ENCODE measurements around the gene TRIM16.
"Not testable (repeated sequence)": the region's sequence is repeated elsewhere in the genome, so short reads cannot be mapped to it uniquely, and the experiment has no call there.

TRIM16 gene

DNA sequence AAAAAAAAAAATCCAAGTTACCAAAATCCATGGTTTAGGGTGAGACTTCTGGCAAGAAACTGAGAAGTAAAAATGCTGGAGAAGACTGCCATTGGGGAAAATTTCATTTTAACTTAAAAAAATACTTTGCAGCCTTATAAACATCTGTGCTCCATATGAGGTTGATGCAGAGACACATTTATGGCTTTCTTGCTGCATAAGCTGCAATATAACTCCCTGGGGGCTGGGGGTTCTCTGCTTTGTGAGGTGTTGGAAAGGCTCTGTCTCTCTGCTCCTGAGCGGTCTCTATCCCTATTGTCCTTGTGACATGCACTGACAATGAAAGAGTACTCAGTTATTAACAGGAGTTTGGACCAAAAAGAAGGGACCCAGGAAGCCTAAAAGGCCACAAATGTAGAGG lies 71.0 kb downstream of the TRIM16 start:
- DNase-seq: not testable (repeated sequence)

DNA sequence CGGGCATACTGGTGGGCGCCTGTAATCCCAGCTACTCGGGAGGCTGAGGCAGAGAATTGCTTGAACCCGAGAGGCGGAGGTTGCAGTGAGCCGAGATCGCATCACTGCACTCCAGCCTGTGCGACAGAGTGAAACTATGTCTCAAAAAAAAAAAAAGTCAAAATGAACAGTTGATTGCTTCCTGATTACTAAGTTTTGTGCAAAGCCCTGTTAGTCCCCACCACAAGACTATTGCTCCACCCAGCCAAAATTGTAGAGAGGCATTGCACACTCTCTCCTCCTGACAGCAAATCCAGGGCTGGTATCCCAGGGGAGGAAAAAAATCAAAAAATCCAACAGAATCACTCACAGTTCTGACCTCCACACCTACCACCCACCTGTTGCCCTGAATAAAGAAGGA lies 91.2 kb downstream of the TRIM16 start:
- DNase-seq: not testable (repeated sequence)

DNA sequence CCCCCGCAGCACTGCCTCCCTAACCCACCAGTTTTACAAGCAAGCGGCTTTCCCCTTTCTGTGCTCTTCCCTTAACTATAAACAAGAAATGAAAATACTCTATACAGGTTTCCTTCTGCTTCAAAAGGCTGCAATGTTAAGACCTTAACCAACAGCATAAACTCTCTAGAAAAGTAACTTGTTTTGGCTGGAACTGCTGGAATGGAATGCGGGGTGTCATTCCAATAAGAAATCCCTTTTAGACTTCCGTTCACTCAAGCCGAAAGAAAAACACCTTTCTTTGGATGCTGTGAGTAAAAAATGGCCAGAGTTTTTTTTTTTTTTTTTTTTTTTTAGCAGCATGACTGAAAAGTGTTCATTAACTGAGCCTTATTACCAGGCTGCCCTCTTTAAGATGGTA lies 92.1 kb downstream of the TRIM16 start:
- DNase-seq: not testable (repeated sequence)

DNA sequence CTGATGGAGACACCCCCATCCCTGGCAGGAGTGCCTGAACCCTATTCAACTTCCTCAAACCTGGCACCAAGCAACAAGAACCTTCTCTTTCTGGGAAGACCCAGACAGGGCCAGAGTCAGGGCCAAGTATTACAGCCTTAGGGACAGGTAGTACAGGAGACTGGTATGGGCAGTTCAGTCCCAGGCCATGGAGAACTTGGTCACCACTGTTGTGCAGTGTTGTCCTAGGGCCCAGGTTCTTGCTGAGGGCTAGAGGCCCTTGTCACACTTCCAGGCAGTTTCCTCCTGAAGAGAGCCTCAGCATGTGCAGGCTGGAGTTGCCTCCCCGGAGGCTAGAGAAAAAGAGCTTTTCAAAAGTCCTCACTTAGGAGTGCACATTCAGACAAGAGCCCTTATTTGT lies 93.3 kb downstream of the TRIM16 start:
- not testable (repeated sequence) for DNase-seq

DNA sequence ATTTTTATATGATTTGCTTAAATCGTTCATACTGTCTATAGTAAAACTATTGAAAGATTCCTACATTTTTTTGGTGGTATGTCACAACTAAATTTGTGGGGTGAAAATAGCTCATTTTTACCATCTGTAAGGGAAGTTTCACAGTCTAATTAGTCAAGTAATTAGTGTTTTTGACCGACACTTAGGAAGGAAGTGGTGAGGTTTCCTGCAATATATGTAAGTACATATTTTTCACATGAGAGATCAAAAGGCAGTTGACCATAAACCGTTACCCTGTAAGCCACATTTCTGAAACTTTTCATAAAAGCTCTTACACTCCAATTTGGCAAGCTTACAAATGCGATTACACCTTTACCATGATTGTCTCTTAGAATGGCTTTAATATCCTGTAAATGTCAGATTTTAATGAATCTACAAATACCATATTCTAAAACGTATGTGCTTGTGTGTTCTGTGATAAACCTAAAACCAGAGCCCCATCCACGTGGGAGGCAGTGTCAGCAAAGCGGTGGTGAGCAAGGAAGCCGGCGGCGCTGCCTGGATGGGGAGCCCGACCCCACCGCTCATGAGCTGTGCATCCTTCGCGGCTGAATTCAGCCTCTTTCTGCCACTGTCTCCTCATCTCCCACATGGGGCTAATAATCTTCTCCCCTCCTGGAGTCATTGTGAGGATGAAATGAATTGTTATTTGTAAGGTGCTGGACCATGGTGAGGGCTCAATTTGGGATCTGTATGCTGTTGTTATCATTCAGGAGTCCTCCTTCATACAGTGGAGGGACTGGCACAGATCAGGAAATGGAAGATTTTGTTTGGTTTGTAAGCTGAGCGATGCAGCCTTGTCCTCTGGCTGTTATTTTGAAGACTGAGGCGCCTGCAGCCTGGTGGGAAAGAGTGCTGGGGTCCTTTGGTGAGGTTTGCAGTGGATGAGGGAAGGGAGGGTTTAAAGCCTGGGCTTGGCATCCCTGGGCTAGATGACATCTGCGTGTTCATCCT lies 94.3 kb downstream of the TRIM16 start:
- not testable (repeated sequence) for DNase-seq

DNA sequence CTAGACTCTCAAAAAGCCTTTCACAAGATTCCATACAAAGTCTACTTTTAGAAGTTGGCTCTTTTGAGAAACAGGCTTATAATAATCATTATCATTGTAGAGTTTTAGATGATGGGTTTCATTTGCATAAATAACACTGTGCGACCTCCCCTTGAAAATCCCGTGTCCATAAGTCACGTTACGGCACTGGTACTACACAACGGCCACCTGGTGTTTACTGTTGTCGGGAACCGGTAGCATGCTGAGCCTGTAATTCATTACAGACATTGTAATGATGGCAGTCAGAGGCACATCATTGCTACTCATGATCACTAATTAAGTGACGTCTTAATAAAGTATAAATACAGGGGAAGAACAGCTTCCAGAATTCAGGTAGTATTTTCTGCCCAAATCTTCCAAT lies 96.1 kb downstream of the TRIM16 start:
- not testable (repeated sequence) for DNase-seq

DNA sequence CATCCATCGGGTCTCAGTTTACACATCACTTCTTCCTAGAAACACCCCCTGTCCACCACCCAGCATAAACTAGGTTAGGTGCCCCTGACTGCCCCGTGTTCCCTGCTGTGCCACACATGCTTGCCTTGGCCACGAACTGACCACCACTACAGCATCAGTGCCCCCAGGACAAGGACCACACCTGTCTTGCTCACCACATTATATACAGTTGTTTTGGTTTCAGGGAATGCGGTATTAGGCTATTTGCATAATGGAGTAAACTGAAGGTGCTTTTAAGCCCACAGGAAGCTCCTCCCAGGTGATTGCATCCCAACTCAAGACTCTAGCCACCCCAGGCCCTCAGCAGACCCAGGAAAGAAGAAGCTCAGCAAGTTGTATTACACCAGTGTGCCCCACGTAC lies 100.8 kb downstream of the TRIM16 start:
- DNase-seq: not testable (repeated sequence)

DNA sequence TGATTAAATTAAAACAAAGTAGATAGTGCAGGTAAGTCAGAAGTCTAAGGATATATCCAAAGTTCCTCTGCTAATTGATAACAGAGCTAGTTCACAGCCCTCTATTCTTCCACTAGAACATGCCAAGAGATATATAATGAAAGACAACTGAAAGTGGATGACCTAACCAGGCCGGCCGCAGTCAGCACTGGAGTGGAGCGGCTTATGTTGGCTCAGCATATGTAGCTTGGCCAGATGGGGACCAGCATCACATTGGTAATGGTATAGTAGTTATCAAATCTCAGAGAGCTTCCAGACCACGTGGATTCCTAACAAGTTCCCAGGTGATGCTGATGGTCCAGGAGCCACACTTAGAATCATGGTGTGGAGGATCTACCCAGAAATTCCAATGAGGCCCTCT lies 102.6 kb downstream of the TRIM16 start:
- DNase-seq: not testable (repeated sequence)

Measured in GDM1 (cell line).